Measurements from ENCODE around the gene RGS11.

RGS11 gene

DNA sequence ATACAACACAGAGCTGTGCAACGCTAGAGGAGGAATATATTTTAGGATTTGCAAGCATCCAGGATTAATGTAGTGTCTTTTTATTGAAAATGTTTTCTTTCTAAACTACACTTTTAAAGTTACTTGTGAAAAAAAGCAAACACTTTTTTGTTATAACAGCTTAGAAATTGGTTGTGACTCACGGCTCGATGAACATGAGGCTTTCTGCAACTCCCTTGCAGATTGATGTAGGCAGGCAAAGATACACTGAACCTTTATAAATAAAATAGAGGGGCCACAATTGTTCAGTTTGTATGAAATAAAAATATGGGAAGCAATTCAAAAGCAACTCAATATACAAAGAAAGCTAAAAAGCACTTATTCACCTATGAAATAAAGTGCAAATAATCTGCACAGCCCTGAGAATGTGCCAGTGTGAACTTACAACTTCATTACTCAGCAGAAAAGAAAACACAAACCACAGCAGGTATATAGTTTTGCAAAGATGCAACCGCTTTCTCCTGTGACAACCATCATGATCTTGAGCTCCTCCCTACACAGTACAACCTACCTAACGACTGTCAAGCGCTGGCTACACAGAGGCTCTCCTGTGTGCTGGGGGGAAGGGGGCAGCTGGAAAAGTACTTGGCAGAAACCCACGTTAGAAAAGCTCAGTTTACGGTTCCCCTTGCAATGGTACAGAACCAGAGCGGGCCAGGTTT is 47.4 kb downstream of the RGS11 start:
- DNase-seq, result no peak

DNA sequence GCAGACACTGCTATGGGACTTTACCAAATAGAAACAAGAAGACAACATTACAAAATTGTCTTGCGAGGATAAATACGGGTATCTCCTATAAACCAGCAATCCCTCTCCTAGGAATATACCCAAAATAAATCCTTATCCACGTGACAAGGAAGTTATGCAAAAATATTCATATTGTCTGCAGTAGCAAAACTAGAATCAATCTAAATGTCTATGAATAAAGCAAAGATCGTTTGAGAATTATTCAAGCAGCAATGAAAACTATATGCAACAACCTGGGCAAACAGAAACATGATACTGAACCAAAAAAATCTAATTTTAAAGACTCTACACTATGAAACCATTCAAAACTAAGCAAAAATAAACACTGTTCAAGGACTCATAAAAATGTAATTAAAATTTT is 55.7 kb downstream of the RGS11 start:
- no peak for DNase-seq
